ENCODE results near the gene CSNK2A3.

The CSNK2A3 gene

GRCh38 chr11:11304550-11304949 lies 48.5 kb downstream of the CSNK2A3 start:
- Histone ChIP-seq H3K36me3 (ENCODE audit: control insufficient read depth in 2 of 2, insufficient read depth in 2 of 2, low read length in 2 of 2) (no peaks in the 10 kb centered on the region), H3K9ac (ENCODE audit: low read depth in 1 of 2, low read length in 2 of 2) (no peak overlapping the region), H3K4me3 (ENCODE audit: low read length in 2 of 2) (no peak overlapping the region), H3K27me3 (ENCODE audit: control insufficient read depth in 2 of 2, insufficient read depth in 2 of 2, low read length in 2 of 2) (no peaks in the 10 kb centered on the region), H3K9me3 (ENCODE audit: control insufficient read depth in 2 of 2, low read length in 2 of 2) (no peaks in the 10 kb centered on the region), H3K27ac (ENCODE audit: low read depth in 2 of 2, low read length in 2 of 2) (no peak overlapping the region), H3K4me1 (ENCODE audit: control insufficient read depth in 2 of 2, insufficient read depth in 2 of 2, low read length in 2 of 2) (no peaks in the 10 kb centered on the region)

GRCh38 chr11:11302565-11302964 lies 50.5 kb downstream of the CSNK2A3 start:
- no peak overlapping the region for H3K4me3 ChIP-seq (ENCODE audit: low read length in 2 of 2)
- no peaks in the 10 kb centered on the region for H3K9me3 ChIP-seq (ENCODE audit: control insufficient read depth in 2 of 2, low read length in 2 of 2)
- H3K27ac ChIP-seq (ENCODE audit: low read depth in 2 of 2, low read length in 2 of 2): no peak overlapping the region
- H3K4me1 ChIP-seq (ENCODE audit: control insufficient read depth in 2 of 2, insufficient read depth in 2 of 2, low read length in 2 of 2): no peaks in the 10 kb centered on the region
- H3K36me3 ChIP-seq (ENCODE audit: control insufficient read depth in 2 of 2, insufficient read depth in 2 of 2, low read length in 2 of 2): no peaks in the 10 kb centered on the region
- no peaks in the 10 kb centered on the region for H3K27me3 ChIP-seq (ENCODE audit: control insufficient read depth in 2 of 2, insufficient read depth in 2 of 2, low read length in 2 of 2)
- H3K9ac ChIP-seq (ENCODE audit: low read depth in 1 of 2, low read length in 2 of 2): no peak overlapping the region

Measured in mucosa of rectum (tissue), 2 donors.